Effector memory CD4-positive, alpha-beta T cell (primary cell): ENCODE data around the gene BRAT1.

ENCODE experiments used
- DNase-seq, 3 donors: peaks; one replicate each; pipeline ENCODE4 v3.0.0-alpha.2; 2020
- H3K27ac ChIP-seq: 2 replicates; pipeline ENCODE4 v1.7.0; 2013; ENCODE audit warnings: mild to moderate bottlenecking, low read length, moderate library complexity; ENCODE audit not compliant: insufficient read depth, poor library complexity, severe bottlenecking
- H3K27me3 ChIP-seq: replicated peaks from 2 replicates; pipeline ENCODE4 v1.7.0; 2013; ENCODE audit warnings: mild to moderate bottlenecking, low read length; ENCODE audit not compliant: insufficient read depth, control insufficient read depth, poor library complexity, severe bottlenecking
- H3K36me3 ChIP-seq: 2 replicates; pipeline ENCODE4 v1.7.0; 2013; ENCODE audit warnings: mild to moderate bottlenecking, low read length, moderate library complexity; ENCODE audit not compliant: control insufficient read depth, insufficient read depth
- H3K4me1 ChIP-seq: 2 replicates; pipeline ENCODE4 v1.7.0; 2013; ENCODE audit warnings: low read length, mild to moderate bottlenecking; ENCODE audit not compliant: control insufficient read depth, insufficient read depth, poor library complexity, severe bottlenecking
- H3K4me3 ChIP-seq: 2 replicates; pipeline ENCODE4 v1.7.0; 2013; ENCODE audit warnings: low read length, low read depth, mild to moderate bottlenecking; ENCODE audit not compliant: insufficient read depth, poor library complexity, severe bottlenecking
- H3K9me3 ChIP-seq: 2 replicates; pipeline ENCODE4 v1.7.0; 2013; ENCODE audit warnings: mild to moderate bottlenecking, low read length, moderate library complexity; ENCODE audit not compliant: control insufficient read depth
- total RNA-seq, 3 donors: gene quantifications; one replicate each; lab custom pipeline; 2026; lab: John Stamatoyannopoulos, UW

Gene BRAT1
- 45.3 to 64.3 (median 56.3) reads per million in 3 donors for total RNA-seq

GRCh38 chr7:2555121-2556052 is at the start of gene BRAT1:
Gene BRAT1, minus strand, starts transcription at chr7:2555524. Its CDS starts 1,093 bp downstream, at chr7:2554431.
- Histone ChIP-seq H3K36me3 (no peaks in the 10 kb centered on the region), H3K4me3 (peak within 1 kb of the TSS; percentile 94), H3K27me3 (no peaks in the 10 kb centered on the region), H3K4me1 (peaks cover 26% of the 10 kb centered on the region), H3K9me3 (no peaks in the 10 kb centered on the region), H3K27ac (peak within 1 kb of the TSS; percentile 98)
- DNase-seq, result peak; percentile 91

- no peak overlapping the region for H3K4me3 ChIP-seq
- no peaks in the 10 kb centered on the region for H3K4me1 ChIP-seq
- H3K36me3 ChIP-seq, result no peaks in the 10 kb centered on the region
- H3K27ac ChIP-seq, result no peak overlapping the region
- H3K27me3 ChIP-seq, result no peaks in the 10 kb centered on the region
- no peak for DNase-seq
- no peaks in the 10 kb centered on the region for H3K9me3 ChIP-seq
Measured at GRCh38 chr7:2604608-2605174, 49.4 kb upstream of the BRAT1 start.

GRCh38 chr7:2603044-2603965 is 48.0 kb upstream of the BRAT1 start:
- H3K27ac ChIP-seq, result no peak overlapping the region
- no peaks in the 10 kb centered on the region for H3K27me3 ChIP-seq
- H3K4me1 ChIP-seq, result no peaks in the 10 kb centered on the region
- H3K4me3 ChIP-seq, result no peak overlapping the region
- no peak for DNase-seq
- H3K36me3 ChIP-seq, result no peaks in the 10 kb centered on the region
- H3K9me3 ChIP-seq, result no peaks in the 10 kb centered on the region

GRCh38 chr7:2602406-2603043 is 47.2 kb upstream of the BRAT1 start:
- H3K9me3 ChIP-seq, result no peaks in the 10 kb centered on the region
- H3K4me1 ChIP-seq, result no peaks in the 10 kb centered on the region
- no peak overlapping the region for H3K4me3 ChIP-seq
- DNase-seq, result no peak
- H3K27ac ChIP-seq, result no peak overlapping the region
- H3K36me3 ChIP-seq, result no peaks in the 10 kb centered on the region
- no peaks in the 10 kb centered on the region for H3K27me3 ChIP-seq

GRCh38 chr7:2601907-2602306 is 46.6 kb upstream of the BRAT1 start:
- H3K36me3 ChIP-seq, result no peaks in the 10 kb centered on the region
- H3K9me3 ChIP-seq, result no peaks in the 10 kb centered on the region
- H3K27me3 ChIP-seq, result no peaks in the 10 kb centered on the region
- H3K27ac ChIP-seq, result no peak overlapping the region
- DNase-seq, result no peak
- no peak overlapping the region for H3K4me3 ChIP-seq
- H3K4me1 ChIP-seq, result no peaks in the 10 kb centered on the region

GRCh38 chr7:2601065-2601464 is 45.7 kb upstream of the BRAT1 start:
- H3K27ac ChIP-seq, result no peak overlapping the region
- no peak overlapping the region for H3K4me3 ChIP-seq
- no peaks in the 10 kb centered on the region for H3K27me3 ChIP-seq
- no peak for DNase-seq
- H3K4me1 ChIP-seq, result no peaks in the 10 kb centered on the region
- no peaks in the 10 kb centered on the region for H3K36me3 ChIP-seq
- no peaks in the 10 kb centered on the region for H3K9me3 ChIP-seq

- Histone ChIP-seq H3K9me3 (no peaks in the 10 kb centered on the region), H3K4me1 (no peaks in the 10 kb centered on the region), H3K4me3 (no peak overlapping the region), H3K27me3 (no peaks in the 10 kb centered on the region), H3K27ac (no peak overlapping the region), H3K36me3 (no peaks in the 10 kb centered on the region)
- no peak for DNase-seq
Measured at GRCh38 chr7:2598154-2598823, 43.0 kb upstream of the BRAT1 start.

DNA sequence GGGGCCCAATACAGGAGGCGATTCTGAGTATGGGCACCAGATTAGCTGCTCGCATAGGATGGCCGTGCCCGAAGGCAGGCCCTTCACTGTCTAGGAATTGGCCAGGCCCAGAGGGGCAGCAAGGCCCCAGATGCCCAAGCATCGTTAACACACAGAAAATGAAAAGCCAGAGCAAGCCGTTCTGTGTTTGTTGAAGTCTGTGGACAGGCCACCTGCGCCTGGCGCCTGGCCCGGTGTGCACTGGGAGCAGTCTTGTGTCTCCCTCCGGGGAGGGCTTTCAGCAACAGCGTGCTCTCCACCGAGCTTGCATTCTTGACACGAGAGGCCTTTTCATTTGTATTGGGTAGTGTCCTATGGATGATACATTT is 41.9 kb upstream of the BRAT1 start:
- DNase-seq, result no peak
- no peak overlapping the region for H3K4me3 ChIP-seq
- no peaks in the 10 kb centered on the region for H3K4me1 ChIP-seq
- peaks cover 6% of the 10 kb centered on the region for H3K36me3 ChIP-seq
- H3K9me3 ChIP-seq, result no peaks in the 10 kb centered on the region
- H3K27ac ChIP-seq, result no peak overlapping the region
- H3K27me3 ChIP-seq, result no peaks in the 10 kb centered on the region
